NCI-H82 treated with DMSO at 0.1 percent for 48 hours (cell line): Measurements from ENCODE around the gene CYP19A1.

Experiments
- DNase-seq: peaks from one replicate; lab custom pipeline; 2025; ENCODE audit not compliant: unreplicated experiment; lab: John Stamatoyannopoulos, UW

Gene CYP19A1

DNA sequence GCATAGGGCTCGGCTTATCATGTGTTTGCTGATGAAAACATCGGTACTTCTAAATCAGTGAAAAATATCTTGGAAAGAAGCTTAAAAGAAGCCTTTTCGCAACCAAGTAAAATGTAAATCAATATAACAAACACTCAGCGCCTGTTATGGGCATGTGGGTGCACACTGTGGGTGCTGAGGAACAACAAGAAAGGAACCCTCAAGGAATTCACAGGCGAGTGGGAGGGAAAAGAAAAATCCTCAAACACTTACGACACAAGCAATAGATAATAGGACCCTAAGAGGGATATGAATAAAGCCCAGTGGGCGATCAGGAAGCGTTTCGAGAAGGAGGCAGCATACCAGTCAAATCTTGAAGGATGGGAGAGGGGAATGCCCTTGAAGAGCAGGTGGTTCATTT lies 25.0 kb upstream of the CYP19A1 start:
- DNase-seq = no peak

DNA sequence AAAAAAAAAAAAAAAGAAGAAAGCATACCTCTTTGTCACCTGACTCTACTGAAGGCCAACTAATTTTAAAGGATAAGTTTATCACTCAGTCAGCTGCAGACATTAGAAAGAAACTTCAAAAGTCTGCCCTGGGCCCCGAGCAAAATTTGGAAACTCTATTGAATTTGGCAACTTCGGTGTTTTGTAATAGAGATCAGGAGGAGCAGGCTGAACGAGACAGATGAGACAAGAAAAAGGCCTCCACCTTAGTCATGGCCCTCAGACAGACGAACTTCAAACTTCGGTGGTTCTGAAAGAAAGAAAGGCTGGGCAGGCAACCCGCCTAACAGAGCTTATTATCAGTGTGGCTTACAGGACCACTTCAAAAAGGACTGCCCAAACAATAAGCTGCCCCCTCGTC lies 21.6 kb upstream of the CYP19A1 start:
- DNase-seq = no peak

GRCh38 chr15:51356983-51357382 lies 18.6 kb upstream of the CYP19A1 start:
- no peak for DNase-seq

- DNase-seq = no peak
Measured at GRCh38 chr15:51356147-51356546, 17.8 kb upstream of the CYP19A1 start.

- DNase-seq = no peak
Measured at GRCh38 chr15:51355096-51355495, 16.7 kb upstream of the CYP19A1 start.

- DNase-seq = no peak
Measured at GRCh38 chr15:51353976-51354375, 15.6 kb upstream of the CYP19A1 start.

GRCh38 chr15:51350723-51351122 lies 12.3 kb upstream of the CYP19A1 start:
- DNase-seq = no peak

DNA sequence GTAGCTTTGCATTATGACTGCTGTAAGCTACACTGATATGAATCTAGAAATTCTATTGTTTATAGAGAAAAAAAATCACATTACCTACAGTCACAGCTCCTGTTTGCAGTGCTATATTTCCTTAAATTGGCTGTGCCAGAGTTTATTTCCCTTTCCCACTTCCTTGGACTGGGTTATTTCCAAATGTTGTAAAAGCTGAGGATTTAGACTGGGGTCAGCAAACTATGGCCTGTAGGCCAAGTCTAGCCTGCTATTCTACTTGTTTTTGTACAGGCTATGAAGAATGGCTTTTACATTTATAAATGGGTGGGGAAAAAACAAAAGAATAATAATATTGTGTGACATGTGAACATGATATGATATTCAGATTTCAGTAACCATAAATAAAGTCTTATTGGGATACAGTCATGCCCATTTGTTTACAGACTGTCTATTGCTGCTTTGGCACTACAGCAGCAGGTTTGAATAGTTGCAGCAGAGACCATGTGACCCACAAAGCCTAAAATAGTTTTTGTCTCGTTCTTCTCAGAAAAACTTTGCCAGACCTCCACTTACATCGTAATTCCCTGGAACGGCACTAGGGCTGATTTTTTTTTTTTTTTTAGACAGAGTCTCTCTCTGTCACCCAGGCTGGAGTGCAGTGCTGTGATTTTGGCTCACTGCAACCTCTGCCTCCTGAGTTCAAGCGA lies 10.9 kb upstream of the CYP19A1 start:
- no peak for DNase-seq

DNA sequence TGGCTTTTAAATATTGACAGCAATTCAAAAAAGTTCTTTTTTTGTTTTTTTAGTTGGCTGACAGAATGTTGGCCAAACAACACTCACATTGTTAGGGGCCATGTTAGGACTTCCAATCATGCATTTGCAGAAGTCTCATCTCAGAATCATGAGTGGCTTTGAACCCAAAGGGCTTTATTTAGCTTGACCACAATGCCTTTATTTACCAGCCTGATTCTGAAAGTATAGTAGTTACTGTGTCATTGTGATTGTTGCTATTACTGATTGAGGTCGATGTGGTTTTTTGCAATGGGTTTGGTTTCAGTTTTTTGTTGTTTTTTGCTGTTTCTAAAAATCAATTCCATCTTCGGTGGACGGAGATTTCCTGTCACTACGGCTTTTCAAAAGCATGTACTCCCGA lies 10.3 kb upstream of the CYP19A1 start:
- no peak for DNase-seq

- DNase-seq = no peak
Measured at GRCh38 chr15:51346136-51346535, 7.7 kb upstream of the CYP19A1 start.

GRCh38 chr15:51343466-51343865 lies 5.1 kb upstream of the CYP19A1 start:
- DNase-seq = no peak

- DNase-seq = no peak
Measured at GRCh38 chr15:51342227-51342999, 4.0 kb upstream of the CYP19A1 start.

DNA sequence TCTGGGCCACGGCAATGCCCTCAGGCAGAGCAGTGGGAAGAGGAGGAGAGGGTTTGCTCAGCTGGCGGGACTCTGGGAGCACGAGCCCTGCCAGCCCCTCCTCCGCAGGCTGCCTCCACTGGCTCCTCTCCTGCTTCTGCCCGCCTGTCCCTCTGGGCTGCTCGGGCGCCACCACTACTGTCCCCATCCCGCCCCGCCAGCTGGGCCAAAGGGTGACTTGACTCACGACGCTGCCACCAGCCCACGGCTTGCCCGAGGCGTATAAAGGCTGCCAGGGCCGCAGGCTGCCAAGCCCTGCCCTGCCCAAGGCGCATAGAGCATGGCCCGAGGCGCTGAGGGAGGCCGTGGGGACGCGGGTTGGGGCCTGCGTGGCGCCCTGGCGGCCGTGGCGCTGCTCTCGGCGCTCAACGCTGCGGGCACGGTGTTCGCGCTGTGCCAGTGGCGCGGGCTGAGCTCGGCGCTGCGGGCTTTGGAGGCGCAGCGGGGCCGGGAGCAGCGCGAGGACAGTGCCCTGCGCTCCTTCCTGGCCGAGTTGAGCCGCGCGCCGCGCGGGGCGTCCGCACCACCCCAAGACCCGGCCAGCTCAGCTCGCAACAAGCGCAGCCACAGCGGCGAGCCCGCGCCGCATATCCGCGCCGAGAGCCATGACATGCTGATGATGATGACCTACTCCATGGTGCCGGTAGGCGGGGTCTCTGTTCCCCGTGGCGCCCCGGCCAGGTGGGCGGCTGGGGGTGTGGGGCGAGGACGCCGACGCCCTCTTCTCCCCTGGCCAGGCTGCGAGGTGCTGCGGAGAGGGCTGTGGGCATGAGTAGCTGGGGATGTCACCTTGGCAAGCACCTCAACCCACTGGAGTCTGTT lies 3.2 kb upstream of the CYP19A1 start, which contains the start of gene GLDN:
Gene GLDN (plus strand): TSS at position 290 of the 861 bp plus-strand sequence. CDS start 30 bp downstream, at position 320.
- no peak for DNase-seq

- no peak for DNase-seq
Measured at GRCh38 chr15:51335538-51336410, 2.6 kb downstream of the CYP19A1 start.

GRCh38 chr15:51335087-51335486 lies 3.3 kb downstream of the CYP19A1 start:
- DNase-seq = no peak

GRCh38 chr15:51334011-51334451 lies 4.4 kb downstream of the CYP19A1 start:
- DNase-seq = no peak

DNA sequence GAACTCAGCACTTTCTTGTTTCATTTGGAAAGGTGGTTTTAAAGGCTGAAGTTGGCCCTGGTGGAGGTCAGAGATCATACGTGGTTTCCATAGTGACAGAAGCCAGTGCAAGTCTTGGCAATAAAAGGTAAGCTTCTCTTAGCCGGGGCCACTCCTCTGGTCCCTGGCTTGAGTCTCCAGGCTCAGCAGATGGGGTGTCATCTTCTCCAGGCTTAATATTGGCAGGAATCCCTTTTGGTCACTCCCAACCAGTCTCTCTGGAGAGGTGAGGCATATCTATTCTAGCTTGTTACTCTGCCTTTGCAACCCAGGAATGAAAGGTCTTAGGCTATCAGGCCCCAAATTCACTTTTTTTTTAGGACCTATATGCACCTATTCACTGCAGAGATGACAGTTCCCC lies 4.8 kb downstream of the CYP19A1 start:
- DNase-seq = no peak

DNA sequence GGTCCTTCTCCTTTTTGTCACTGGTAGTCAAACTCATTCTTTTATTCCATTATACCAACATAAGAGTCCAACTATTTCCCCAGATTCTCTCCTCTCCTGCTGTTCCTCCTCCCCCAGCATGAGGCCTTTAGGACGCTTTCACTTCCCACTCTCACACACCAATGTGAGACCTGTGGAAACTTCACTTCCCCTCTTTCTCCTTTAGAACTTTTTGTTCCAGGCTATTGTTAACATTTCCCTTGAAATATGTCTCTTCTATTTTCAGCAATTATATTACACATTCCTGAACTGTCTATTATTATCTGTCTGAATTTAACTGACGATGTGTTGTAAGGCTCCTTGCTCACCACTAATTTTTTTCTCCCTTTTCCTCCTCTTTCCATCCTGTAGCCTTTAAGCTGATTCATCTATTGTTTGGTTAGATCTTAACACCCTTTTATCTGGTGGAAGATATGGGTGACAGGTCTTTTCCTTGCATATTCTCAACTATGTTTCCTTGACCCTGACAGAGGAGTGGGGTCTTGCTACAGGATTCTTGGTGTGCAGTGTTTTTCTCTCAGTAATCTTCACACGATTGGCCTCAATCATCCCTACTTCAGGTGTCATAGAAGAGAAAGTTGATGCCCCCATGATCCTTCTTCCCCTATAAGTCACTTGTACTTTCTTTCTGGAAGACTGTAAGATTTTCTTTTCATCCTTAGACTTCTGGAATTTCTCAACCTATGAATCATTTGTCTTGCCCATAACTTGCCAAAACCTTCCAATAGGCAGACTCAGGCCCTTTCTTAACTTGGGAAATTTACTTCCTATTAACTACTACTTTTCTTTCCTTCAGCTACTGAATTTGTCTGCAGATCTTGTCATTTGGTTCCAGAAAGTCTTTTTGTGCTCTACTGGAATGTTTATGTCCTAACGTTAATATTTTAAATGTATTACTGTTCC lies 5.9 kb downstream of the CYP19A1 start:
- DNase-seq = no peak

- no peak for DNase-seq
Measured at GRCh38 chr15:51331141-51331540, 7.3 kb downstream of the CYP19A1 start.
